Testis (tissue), 3 donors: ENCODE results near the gene EXOC4. TPM values are rescaled to one million over a fixed set of nuclear protein-coding genes. Genes with fewer than 3 reads are reported as not detected.

Source experiments
- DNase-seq: peaks from one replicate; pipeline ENCODE4 v3.0.0-alpha.2; 2019
- H3K27ac ChIP-seq, 2 donors: fragments of 200-600 bp; sonication (generic); one replicate each; pipeline ENCODE4 v1.5.1; 2019
- H3K27me3 ChIP-seq: fragments of 200-600 bp; sonication (generic); one replicate; pipeline ENCODE4 v1.5.1; 2019
- H3K36me3 ChIP-seq: fragments of 200-600 bp; sonication (generic); one replicate; pipeline ENCODE4 v1.5.1; 2017; ENCODE audit warnings: low read depth; ENCODE audit errors: missing control alignments
- H3K4me1 ChIP-seq: fragments of 200-600 bp; sonication (generic); one replicate; pipeline ENCODE4 v1.5.1; 2019
- H3K4me3 ChIP-seq, 2 donors: fragments of 200-600 bp; sonication (generic); one replicate each; pipeline ENCODE4 v1.5.1; 2017 to 2019
- H3K9me3 ChIP-seq: fragments of 200-600 bp; sonication (generic); one replicate; pipeline ENCODE4 v1.5.1; 2017
- POLR2A ChIP-seq: fragments of 450-650 bp; IDR thresholded peaks from one replicate; pipeline ENCODE4 v1.6.1; 2017; ENCODE audit warnings: antibody characterized with exemption, mild to moderate bottlenecking, moderate library complexity
- WGBS, 2 donors: methylation state at CpG; one replicate each; pipeline ENCODE4 v1.1.5; 2018; 5-methylcytosine and 5-hydroxymethylcytosine counted together
- intact Hi-C: fragments of 100-400 bp; cut with DNase I; formaldehyde crosslinking; loops from one replicate; pipeline ENCODE4 v1.15.1; 2023; ENCODE audit warnings: low total_unique reads
- polyA plus RNA-seq: library from polyadenylated mRNA; stranded (reverse); fragments of 350-450 nt; fragmentation: Illumina TruSeq; extraction: RNeasy Lipid Tissue Mini Kit (QIAGEN cat#74804); gene quantifications from one replicate; pipeline ENCODE4 v1.2.3, GENCODE V29; 2014; ENCODE audit warnings: low read depth, low replicate concordance; ENCODE audit not compliant: insufficient read depth
- total RNA-seq, 2 donors: library from RNA; depleted of rRNA; stranded (reverse); fragments of >200 nt; gene quantifications; one replicate each; pipeline ENCODE4 v1.2.3, GENCODE V29; 2016
- TF ChIP-seq, protein P1 (sequence below), 3 experiments: fragments of 450-650 bp in 2 of 3; fragments of 200-600 bp in 1 of 3; sonication (generic) in 1 of 3; IDR thresholded peaks; one replicate each; pipeline ENCODE4 v1.5.1; 2016 to 2019; ENCODE audit warnings: antibody characterized with exemption in 3 of 3, mild to moderate bottlenecking in 2 of 3, moderate library complexity in 1 of 3

Gene EXOC4
- total and polyA plus RNA-seq, 3 donors from 2014 or later: 47.4 to 169 (median 142) TPM

DNA sequence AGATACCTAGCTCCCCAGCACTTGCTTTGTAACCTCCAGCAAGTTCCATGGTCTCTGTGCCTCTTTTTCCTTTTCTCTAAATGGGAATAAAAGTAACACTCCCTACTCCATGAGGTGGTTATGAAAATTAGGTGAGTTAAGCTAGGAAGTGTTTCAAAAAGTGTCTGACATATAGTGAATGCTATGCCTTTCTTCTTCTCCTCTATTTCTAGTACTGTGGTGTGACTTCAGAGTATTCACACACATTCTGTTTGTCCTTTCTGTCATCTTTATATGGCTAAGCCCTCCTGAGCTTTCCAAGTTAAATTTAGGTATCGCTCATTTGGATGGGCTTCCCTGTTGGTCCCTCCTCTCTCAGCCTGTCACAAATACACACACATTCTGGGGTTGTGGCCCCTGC is 229.7 kb downstream of the EXOC4 start:
- no peak for DNase-seq
- TF ChIP-seq, protein P1, sequence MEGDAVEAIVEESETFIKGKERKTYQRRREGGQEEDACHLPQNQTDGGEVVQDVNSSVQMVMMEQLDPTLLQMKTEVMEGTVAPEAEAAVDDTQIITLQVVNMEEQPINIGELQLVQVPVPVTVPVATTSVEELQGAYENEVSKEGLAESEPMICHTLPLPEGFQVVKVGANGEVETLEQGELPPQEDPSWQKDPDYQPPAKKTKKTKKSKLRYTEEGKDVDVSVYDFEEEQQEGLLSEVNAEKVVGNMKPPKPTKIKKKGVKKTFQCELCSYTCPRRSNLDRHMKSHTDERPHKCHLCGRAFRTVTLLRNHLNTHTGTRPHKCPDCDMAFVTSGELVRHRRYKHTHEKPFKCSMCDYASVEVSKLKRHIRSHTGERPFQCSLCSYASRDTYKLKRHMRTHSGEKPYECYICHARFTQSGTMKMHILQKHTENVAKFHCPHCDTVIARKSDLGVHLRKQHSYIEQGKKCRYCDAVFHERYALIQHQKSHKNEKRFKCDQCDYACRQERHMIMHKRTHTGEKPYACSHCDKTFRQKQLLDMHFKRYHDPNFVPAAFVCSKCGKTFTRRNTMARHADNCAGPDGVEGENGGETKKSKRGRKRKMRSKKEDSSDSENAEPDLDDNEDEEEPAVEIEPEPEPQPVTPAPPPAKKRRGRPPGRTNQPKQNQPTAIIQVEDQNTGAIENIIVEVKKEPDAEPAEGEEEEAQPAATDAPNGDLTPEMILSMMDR (IDR thresholded peaks at IDR 0.05): no peak
- no peak for TF ChIP-seq POLR2A
- no peak overlapping the region for H3K4me3 ChIP-seq
- intact Hi-C loops: no loop called here
- H3K27ac ChIP-seq: no peak overlapping the region
- no peaks in the 10 kb centered on the region for H3K9me3 ChIP-seq
- H3K4me1 ChIP-seq: no peaks in the 10 kb centered on the region
- 96 to 100% methylated on average over 1 of the region's 1 CpG for WGBS, 2 donors
- no peaks in the 10 kb centered on the region for H3K36me3 ChIP-seq
- no peaks in the 10 kb centered on the region for H3K27me3 ChIP-seq

DNA sequence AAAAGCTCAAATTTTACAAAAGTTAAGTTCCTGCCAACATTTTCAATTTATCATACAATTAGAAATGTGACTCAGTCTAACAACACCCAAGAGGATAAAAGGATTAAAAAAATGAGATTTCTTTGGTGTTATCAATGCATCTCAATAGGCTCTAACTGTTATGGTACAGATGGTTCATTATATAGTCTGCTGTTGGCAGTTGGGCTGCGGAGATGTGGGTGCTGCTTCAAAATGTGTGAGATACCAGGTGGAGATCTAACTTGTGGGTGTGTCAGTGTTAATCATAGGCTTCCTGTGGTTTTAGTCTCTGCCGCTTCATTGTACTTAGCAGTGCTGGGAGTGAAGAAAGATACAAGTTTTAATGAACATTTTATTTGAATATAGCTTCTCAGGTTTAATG is 231.2 kb downstream of the EXOC4 start:
- Histone ChIP-seq H3K4me3 (no peak overlapping the region), H3K36me3 (no peaks in the 10 kb centered on the region), H3K4me1 (no peaks in the 10 kb centered on the region), H3K27me3 (no peaks in the 10 kb centered on the region), H3K9me3 (no peaks in the 10 kb centered on the region), H3K27ac (no peak overlapping the region)
- TF ChIP-seq POLR2A: no peak
- TF ChIP-seq, protein P1 (IDR thresholded peaks at IDR 0.05): no peak
- intact Hi-C loops: no loop called here
- 95 to 100% methylated on average over 2 of the region's 2 CpGs for WGBS, 2 donors
- no peak for DNase-seq

DNA sequence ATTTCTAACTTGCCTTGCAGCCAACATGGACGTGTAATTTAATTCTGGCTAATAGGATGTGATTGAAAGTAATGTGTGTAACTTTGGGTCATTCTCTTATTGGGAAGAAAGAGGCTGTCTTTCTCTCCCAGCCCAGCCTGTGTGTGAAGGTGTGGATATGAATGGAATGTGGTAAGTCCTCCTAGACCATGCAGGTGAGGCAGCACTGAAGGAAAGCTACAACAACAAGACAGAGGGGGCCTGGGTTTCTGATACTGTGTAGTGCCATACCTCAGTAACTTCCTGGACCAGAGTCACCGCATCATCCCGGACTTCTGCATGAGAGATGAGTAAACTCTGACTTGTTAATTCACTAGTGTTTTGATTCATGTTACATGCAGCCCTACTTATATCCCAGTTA is 237.0 kb downstream of the EXOC4 start:
- H3K27ac ChIP-seq: no peak overlapping the region
- TF ChIP-seq, protein P1 (IDR thresholded peaks at IDR 0.05): no peak
- no peak for TF ChIP-seq POLR2A
- no peaks in the 10 kb centered on the region for H3K4me1 ChIP-seq
- no peaks in the 10 kb centered on the region for H3K27me3 ChIP-seq
- H3K36me3 ChIP-seq: no peaks in the 10 kb centered on the region
- no peaks in the 10 kb centered on the region for H3K9me3 ChIP-seq
- intact Hi-C loops: no loop called here
- 91 to 92% methylated on average over 3 of the region's 3 CpGs for WGBS, 2 donors
- DNase-seq: no peak
- H3K4me3 ChIP-seq: no peak overlapping the region

DNA sequence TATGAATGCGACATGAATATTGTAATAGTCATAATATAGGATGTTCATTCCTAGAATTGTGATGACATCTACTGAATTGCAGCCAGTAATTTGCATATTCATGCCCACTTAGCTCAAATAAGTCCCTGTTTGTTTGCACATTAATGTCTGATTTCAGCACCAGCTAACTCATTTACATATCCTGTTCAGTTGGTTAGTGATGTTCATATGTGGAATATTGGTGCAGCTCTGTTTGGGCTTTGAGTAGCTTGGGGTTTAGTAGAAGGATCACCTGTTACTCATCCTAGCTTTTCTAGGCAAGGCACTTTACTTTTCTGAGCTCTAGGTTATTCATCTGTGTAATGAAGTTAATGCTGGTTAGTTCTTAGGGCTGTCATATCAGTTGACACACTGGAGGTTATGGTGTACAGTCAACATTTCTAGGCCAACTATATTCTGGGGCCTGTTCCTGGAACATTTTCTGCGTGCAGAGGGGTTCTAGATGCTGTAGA is 238.4 kb downstream of the EXOC4 start:
- intact Hi-C loops: no loop called here
- Histone ChIP-seq H3K27ac (no peak overlapping the region), H3K9me3 (no peaks in the 10 kb centered on the region), H3K4me3 (no peak overlapping the region), H3K4me1 (no peaks in the 10 kb centered on the region), H3K36me3 (no peaks in the 10 kb centered on the region), H3K27me3 (no peaks in the 10 kb centered on the region)
- TF ChIP-seq POLR2A: no peak
- TF ChIP-seq, protein P1 (IDR thresholded peaks at IDR 0.05): no peak
- 64 to 87% methylated on average over 2 of the region's 2 CpGs for WGBS, 2 donors
- DNase-seq: no peak

DNA sequence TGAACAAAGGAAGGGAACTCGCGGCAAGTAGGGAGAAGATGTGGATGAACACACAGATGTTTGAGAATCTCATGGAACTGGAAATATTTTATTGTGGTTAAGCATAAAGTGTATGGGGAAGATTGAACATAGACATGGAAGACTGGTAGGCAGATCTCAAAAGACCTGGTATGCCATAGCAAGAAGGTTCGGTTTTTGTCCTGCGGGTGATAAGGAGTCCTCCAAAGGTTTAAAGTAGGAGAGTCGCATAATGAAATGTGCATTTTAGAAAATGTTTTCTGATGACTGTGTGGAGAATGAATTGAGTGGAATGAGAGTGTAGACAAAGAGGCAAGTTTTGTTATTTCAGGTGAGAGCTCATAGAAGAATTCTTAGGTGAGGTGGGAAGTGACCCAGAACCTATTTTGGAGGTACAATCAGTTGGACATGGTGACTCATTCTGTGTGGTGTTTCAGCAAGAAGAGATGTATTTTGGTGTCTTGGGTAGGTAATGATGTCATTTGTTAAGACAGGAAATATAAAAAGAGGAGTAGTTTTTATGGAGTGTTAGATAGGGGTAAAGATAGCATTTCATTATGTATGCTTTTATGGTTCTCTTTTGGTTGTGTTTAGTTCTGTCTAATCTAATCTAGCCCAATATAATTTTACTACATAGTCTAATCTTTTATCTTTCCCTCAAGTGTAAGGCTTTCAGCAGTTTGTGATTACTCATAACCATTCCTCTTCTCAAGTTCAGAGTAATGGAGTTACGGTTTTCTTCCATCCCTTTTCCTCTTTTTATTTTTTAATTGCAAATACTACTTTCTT is 239.2 kb downstream of the EXOC4 start:
- no peak for DNase-seq
- no peak overlapping the region for H3K27ac ChIP-seq
- no peak overlapping the region for H3K4me3 ChIP-seq
- intact Hi-C loops: no loop called here
- H3K4me1 ChIP-seq: no peaks in the 10 kb centered on the region
- WGBS, 2 donors: 94 to 98% methylated on average over 6 of the region's 6 CpGs
- H3K36me3 ChIP-seq: no peaks in the 10 kb centered on the region
- H3K9me3 ChIP-seq: no peaks in the 10 kb centered on the region
- H3K27me3 ChIP-seq: no peaks in the 10 kb centered on the region
- TF ChIP-seq, protein P1 (IDR thresholded peaks at IDR 0.05): no peak
- TF ChIP-seq POLR2A: no peak
